ENCODE measurements around the gene GRPEL2.

DNA sequence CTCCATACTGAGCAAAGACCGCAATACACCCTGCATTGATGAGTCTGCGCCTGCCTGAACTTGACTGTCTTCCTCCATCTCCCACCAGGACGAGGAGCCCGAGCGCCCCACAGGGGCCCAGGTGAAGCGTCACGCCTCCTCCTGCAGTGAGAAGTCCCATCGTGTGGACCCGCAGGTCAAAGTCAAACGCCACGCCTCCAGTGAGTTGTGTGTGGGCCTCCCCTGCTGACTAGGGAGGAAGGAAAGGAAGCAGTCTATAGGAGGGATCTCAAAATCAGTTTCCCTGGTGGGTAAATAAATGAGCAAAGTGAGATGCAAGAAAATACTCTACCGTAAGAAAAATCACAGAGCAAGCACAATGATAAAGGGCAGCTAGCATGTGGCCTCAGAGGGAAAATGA is 22.8 kb upstream of the GRPEL2 start:
- no peak for TF ChIP-seq CBX5 (IDR thresholded peaks at IDR 0.05; ENCODE audit: low read depth, low read length)
- no peak for TF ChIP-seq CEBPB (IDR thresholded peaks at IDR 0.05; ENCODE audit: low read depth, low read length)

Data from H1 (cell line).